HT1080 (cell line): ENCODE measurements around the gene ACP3. TPM values are rescaled to one million over a fixed set of nuclear protein-coding genes. Genes with fewer than 3 reads are reported as not detected.

ENCODE experiments used
- DNase-seq: peaks from one replicate; pipeline ENCODE4 v3.0.0-alpha.2; 2015; ENCODE audit warnings: low read depth
- total RNA-seq: library from RNA; depleted of rRNA; stranded (reverse); fragments of >200 nt; shearing (Covaris generic); gene quantifications from 2 replicates; pipeline ENCODE4 v1.2.3, GENCODE V29; 2014

The ACP3 gene
- total RNA-seq, 1 experiment from 2014 or later: 2.3 TPM

DNA sequence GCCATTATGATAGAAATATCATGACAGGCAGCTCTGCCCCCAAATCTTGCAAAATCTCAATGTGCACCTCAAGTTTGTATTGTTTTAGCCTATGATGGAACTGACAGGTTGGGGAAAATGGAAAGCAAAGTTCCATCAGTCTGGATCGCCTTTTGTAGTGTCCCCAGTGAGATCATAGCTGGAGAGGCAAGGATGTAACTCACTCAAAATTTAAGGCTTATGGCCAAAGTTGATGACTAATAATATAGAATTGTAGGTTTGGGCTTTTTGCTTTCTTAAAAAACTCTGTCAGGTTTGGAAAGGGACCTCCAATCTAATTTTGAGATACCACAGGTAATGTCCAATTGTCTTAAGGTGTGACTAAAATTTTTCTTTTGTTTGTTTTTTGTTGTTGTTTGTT is 1.4 kb upstream of the ACP3 start:
- no peak for DNase-seq

DNA sequence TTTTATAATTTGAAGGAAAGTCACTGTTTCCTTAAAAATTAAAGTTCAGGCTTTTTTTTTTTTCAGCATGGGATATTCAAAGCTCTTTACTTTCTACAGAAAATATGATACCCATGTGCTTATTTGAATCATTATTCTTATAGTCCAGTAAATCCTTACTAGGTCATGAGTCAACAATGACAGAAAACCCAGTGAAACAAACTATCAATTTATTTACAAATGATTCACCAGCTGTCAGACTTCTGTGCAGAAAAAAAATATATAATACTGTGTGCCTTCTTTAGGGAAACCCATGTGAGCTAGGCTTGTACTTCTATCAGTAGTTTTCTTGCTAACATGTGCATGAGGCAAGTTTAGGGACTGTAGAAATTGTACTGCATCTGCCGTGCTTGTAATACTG is 1.2 kb downstream of the ACP3 start:
- peak; percentile 18 for DNase-seq

GRCh38 chr3:132321304-132321703 is 4.1 kb downstream of the ACP3 start:
- no peak for DNase-seq

DNA sequence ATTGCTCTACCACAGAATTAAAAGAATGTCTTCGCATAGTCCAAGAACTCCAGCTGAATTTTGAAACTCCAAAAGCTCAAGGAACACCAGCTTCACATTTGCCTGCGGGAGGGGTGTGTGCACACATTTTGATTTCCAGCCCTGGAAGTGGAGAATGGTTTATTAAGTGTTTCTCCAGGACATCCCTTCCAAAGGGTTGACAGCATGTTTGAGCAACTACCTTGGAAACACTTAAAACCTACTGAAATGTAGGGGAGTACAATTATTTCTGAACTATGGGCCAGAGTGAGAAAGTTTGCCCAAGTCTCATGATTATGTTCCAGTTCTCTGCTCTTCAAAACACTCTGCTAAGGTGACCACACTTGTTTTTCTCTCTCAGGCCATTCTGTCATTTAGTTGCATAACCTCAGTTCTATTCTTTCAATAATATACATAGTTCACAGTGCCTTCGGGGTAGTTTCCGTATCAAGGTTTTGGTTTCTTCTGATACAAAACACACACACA is 7.9 kb downstream of the ACP3 start:
- DNase-seq: no peak

- no peak for DNase-seq
Measured at GRCh38 chr3:132325634-132326033, 8.4 kb downstream of the ACP3 start.

DNA sequence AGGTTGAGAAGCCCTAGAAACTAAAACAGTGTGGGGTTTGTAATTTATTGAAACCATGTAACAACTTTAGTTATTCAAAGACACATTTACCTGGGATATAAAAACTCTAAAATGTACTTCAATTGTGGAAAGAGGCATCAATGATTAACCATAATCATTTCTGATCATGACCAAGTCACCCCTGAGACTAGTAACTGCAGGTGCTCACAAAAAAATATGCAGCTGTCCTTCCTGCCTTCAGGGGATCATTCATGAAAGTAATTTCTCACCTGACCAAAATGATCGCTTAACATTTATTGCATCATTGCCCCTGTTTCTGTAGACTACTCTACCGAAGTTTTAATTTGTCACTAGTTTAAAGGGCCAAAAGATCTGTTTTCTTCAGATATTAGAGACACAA is 9.0 kb downstream of the ACP3 start:
- no peak for DNase-seq

GRCh38 chr3:132332082-132332481 is 14.9 kb downstream of the ACP3 start:
- DNase-seq: no peak

DNA sequence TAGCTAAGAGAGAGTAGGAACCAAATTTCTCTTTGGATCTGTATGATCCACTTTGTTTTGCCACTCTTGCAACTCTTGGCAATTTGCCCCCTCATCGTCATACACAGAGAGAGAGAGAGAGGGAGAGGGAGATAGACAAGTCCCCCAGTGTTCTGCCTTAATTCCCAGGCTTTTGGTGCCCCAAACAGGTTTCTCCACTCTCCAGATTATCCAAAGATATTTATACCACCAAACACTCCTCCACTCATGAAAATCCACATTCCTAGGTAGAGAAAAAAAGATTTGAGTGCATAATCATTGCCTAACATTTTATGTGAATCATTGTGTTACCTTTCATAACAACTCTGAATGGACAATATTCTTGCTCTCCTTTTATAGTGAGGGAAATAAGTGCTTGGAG is 15.3 kb downstream of the ACP3 start:
- DNase-seq: no peak

GRCh38 chr3:132341746-132342145 is 24.5 kb downstream of the ACP3 start:
- DNase-seq: no peak

GRCh38 chr3:132342183-132342582 is 25.0 kb downstream of the ACP3 start:
- peak; percentile 11 for DNase-seq

DNA sequence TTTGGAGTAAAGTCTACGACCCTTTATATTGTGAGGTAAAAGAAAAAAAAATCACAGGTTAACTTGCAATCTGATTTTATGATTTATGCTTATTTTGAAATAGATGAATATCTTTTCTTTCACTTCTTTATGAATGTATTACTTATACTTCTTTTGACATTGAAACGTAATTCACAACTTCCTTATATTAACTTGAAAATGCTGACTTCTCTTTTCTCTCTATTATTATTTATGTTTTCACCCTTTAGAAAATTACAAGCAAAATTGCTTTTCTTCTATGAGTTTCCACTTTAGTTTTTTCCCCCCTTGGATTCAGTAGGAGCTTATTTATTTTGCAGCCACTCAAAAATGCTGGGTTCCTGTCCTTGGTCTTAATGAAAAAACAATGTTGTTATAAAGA is 25.4 kb downstream of the ACP3 start:
- no peak for DNase-seq

DNA sequence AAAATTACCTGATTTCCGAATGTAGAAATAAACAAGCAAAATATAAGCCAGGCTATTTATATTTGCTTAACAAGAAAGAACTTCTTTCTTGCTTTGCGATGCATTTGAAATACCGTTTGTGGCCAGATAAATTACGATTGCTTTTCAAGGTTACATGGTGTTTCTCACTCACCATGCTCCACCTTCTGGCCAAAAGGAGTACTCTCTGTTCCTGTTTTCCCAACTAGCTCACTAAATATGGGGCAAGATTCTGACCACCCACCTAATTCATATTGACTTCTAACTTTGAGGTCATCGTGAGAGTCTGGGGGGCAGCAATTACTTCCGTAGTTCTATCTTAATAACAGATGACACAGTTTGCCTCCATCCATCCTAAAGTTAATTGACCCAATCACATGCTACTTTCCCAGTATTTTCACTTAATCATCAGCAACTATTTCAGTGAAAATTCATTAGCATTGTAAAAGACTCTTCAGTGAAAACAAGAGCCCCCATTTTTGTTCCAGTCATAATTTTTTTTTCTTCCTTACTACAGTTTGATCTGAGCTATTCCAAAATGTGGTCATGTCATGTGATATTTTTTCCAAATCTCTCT is 25.9 kb downstream of the ACP3 start:
- peak; percentile 52 for DNase-seq

GRCh38 chr3:132344666-132345280 is 27.6 kb downstream of the ACP3 start:
- peak; percentile 54 for DNase-seq

DNA sequence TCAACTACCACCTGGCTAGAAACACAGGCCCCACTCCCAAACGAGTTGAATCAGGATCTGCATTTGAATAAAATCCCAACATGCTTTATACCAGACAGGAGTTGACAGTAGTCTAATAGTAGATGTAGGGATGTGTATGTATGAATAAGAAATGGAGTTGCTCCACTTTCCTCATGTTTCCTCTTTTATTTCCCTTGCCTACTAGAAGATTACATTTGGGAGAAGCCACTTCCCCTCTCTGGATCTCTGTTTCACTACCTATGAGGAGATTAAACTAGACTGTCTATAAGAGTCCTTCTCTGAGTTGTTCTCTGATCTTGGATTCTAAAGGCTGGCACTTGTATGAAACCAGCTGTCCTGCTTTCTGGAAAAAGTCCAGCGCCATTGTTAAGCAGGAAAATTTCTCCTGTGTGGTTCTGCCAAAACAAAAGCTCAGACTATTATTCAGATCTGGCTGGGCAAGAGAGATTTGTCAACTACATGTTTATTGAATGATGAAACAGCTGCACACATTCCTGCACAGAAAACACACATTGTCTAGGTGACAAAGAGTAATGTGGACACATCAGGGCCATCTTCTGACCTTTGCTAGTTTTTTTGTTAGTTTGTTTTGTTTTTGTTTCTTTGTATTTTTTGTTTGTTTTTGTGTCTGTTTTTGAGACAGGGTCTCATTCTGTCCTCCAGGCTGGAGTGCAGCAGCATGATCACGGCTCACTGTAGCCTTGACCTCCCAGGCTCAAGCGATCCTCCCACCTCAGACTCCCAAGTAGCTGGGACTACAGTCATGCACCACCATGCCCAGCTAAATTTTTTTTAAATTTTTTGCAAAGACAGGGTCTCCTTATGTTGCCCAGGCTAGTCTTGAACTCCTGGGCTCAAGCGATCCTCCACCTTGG is 29.9 kb downstream of the ACP3 start:
- DNase-seq: peak; percentile 54

- DNase-seq: no peak
Measured at GRCh38 chr3:132347811-132348210, 30.6 kb downstream of the ACP3 start.

DNA sequence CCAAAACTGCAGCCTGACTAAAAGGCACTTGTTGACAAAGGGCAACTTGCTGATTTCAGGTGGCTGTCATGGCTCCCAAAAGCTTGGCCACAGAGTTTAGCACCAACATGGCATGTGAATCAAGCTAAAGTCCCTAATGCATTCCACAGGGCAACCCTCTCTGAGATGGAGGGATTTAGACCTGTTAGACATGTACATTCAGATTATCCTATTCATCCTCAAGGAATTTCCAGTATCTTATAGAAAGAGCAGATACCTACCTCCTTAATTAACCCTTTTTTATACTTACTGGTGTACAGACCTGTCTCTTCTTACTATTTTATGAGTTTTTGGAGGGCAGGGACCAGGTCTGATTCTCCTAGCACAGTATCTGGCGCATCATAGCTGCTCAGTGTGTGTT is 31.3 kb downstream of the ACP3 start:
- DNase-seq: no peak

- DNase-seq: no peak
Measured at GRCh38 chr3:132350814-132351213, 33.6 kb downstream of the ACP3 start.

DNA sequence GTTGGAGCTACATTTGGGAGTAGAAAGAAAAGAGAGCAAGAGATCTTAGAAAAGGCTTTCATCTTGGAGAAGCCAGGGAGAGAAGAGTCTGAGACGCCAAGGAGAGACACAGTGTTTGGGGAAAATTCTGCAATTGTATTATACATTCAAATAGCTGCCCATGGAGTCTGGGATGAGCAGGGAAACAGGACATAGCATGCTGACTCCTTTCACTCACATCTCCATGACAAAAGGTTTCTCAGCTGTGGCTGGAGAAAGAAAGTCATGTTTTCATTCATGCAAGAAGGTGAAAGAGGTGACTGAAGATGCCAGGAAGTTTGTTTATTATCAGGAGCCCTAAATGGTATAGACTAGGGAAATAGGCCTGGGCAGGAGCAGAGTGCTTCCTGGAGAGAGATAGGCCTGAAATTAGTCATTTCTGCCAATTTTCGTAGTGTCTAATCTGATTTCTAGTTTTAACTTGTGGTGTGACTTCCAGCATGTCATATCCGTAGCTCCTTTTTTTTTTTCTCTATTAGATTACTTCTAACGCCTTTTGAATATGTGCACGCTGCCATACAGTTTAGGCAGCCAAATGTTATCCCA is 34.1 kb downstream of the ACP3 start:
- no peak for DNase-seq

- peak; percentile 72 for DNase-seq
Measured at GRCh38 chr3:132352556-132353143, 35.4 kb downstream of the ACP3 start.

DNA sequence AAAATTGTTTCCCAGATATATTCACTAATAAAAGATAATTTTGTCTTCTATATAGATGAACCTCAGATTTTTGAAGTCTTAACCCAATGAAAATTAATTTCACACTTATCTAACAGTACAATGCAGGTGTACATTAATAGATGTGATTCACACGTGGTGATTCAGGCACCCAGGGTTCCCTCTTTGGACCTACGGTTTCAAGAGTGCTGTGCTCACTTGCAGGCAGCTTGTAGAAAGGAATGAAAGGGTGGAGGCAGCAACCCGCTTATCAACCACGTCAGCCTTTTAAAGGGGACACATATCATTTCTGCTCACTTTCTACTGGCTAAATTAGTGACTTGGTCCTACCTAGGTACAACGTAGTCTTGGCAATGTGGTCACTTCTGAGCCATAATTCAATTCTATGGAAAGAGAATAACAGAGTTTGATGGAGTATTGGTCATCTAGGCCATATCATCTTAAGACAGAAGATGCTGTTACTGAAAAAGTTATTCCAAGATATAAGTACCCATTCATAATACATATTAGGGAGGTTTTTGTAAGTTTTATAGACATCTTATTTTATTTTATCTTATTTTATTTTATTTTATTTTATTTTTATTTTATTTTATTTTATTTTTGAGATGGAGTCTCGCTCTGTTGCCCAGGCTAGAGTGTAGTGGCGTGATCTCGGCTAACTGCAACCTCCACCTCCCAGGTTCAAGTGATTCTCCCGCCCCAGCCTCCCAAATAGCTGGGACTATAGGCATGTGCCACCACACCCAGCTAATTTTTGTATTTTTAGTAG is 37.9 kb downstream of the ACP3 start:
- no peak for DNase-seq

DNA sequence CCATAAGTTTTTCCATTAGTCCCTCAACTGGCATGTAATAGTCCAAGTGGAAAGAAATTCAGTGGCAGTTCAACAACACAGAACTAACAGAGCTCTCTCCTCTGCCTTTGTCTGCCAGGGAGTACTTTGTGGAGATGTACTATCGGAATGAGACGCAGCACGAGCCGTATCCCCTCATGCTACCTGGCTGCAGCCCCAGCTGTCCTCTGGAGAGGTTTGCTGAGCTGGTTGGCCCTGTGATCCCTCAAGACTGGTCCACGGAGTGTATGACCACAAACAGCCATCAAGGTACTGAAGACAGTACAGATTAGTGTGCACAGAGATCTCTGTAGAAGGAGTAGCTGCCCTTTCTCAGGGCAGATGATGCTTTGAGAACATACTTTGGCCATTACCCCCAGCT is 39.4 kb downstream of the ACP3 start:
- no peak for DNase-seq
